SHP77 (cell line): Measurements from ENCODE around the gene HOXA4.

Experiments used
- DNase-seq, 2 experiments: peaks; one replicate each; lab custom pipeline; 2025; lab: John Stamatoyannopoulos, UW

HOXA4 gene

DNA sequence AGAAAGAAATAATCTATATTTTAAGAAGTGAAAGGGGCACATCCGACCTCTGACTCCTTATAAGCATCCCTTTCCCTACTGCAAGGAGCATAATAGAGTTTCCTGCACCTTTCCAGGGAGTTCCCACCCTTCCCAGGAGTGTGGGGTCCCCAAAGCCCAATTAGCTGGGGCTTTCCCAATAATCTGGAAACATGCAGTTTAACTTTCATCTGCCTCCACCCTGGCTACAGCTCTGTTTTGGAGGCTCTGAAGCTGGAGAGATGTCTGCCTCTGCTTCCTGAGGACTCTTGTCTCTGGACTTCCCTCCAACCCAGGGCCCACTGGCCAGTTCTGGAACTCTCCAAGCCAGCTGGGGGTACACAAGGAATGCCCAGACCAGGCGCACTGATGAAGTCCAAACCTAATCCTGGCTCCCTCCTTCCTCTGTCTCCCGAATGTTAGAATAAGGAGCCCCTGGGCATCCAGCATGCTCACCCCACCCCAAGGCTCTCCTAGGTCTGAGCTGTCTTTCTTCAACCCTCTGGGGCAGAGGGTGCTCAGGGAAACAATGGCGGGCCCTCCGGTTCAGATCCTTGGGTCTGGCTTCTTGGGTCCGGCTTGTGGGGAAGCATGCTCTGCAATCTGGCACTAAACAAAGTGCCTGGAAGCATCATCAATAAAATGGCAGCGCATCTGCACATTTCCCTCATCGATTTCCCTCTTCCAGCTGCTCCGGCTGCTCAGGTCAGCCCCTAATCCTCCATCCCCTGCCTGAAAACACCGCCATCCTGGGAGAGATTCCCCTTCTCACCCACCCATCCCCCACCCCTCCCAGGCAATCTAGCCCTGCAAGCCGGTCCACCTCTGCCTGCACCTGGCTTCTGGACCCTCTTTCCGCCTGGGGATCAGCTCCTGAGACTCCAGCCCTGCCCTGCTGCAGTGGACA, 13.3 kb downstream of the HOXA4 start:
- no peak for DNase-seq

DNA sequence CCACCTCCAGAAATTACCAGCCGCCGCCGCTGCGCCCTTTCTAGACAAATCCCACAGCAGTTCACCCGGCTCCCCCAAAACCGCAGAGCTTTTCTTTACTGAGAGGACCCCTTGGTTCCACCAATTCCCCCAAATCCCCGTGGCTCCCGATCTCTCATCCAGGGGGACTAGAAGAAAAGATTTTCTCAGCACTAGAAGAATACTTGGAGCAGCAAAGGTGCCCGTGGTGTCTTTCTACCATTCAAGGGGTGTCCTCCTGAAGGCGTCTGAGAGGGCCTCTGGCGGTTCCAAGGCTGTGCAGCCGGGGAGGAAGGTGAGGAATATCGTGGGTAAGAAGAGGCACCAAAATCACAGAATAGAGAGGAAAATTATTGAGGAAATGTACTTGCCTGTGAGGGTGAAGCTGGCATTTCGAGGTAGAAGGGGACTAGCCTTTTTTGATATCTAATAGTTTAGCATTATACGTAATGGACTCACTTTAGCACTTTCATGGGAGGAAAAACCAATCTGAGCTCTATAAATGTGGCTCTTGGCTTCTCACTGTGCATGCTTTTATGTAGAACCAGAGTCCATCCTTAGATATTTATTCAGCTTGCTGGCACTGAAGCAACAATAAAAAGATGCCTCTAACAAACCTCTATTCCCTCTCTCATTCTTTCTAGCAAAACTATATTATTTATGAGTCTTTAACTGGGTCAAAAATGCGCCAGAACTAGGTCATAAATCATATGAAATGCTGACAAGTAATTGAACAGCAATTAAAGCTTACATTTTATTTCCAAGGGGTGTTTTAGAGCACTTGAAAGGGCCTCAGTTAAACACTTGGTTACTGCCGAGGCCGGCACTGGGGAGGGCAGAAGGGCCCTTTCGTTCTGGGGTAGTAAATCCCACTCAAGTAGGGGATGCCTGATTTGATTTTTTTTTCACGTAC, 14.3 kb downstream of the HOXA4 start:
- DNase-seq: no peak

DNA sequence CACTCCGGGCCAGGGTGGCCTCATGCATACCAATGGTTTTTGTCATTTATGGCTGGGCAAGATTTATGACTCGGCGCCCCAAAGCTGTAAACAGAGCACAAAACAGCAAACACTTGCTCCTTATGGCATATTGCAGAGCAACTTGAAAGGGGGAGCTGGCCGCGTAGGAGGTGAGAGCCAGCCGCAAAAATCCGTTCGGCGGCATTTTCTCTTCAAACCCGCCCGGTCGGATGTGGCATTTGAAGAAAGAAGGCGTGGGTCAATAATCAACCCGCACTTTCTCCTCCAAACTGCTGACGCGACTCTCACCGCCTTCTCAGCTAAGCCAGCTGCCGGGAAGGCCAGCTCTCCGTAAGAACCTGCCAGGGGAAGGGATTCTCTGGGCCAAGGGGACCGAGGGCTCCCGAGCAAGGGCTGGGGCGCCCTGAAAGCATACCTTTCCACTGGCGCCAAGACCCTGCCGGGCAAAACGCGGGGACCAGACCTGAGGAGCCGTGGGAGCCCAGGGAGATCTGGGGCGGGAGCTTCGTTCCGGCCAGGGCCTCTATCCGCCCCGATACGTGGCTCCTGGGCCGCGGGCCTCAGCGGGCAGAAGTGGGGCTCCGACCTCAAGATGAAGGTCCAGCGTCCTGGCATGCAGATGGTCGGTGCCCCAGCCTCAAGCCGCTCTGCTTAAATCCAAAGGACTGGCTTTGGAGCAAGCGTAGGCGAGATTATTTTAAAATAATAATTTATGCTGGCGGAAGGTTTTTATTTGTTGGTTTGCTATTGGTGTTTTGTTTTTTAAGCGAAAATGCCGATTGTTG, 15.1 kb downstream of the HOXA4 start:
- no peak for DNase-seq

DNA sequence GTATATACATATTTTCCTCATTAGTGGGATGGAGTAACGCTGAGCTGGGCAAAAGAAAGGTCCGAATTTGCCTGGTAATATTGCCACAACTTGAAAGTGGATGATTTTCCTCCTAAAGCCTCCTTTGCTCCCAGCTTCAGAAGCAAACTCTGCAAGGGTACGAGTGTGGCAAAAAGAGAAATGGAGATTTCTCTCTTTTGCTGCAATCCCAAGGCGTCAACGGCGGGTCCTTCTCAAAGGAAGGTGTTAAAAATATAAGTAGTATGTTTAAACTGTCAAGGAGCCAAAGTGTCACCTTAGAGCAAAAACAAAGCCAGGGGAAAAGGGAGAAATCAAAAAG, 15.7 kb downstream of the HOXA4 start:
- DNase-seq: no peak

DNA sequence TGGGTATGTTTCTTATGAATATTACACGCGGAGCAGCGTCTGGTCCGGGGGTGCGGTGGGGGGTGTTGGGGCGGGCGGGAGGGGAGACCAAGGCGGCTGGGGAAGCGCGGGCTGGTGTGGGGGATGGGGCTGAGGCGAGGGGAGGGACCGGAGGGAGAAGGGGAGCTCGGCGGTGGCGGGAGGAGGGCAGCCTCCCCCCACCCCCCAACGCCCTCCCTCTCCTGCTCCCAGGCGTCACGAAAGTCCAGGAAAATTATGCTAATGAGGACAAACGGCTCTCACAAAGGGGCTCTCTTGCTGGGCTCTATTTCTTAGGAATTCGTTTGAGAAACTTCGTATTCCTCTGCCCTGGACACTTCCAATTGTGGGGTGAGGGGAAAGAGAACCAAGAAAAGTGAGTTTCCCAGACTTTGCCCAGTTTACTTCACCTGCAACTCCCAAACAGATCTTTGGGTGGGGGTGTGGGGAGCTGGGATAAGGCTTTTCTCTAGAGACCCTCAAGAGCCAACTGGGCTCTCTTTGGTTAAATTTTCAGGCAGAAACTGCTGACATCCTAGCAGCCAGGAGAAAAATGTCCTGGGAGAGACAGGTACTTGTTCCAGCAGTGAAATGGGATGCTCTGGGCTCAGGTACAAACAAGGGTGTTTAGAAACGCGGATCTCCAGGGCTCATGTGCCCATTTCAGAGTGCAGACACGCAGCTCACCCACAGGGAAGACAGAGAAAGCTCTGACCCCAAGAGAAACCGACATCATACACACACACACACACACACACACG, 16.4 kb downstream of the HOXA4 start:
- DNase-seq: no peak

DNA sequence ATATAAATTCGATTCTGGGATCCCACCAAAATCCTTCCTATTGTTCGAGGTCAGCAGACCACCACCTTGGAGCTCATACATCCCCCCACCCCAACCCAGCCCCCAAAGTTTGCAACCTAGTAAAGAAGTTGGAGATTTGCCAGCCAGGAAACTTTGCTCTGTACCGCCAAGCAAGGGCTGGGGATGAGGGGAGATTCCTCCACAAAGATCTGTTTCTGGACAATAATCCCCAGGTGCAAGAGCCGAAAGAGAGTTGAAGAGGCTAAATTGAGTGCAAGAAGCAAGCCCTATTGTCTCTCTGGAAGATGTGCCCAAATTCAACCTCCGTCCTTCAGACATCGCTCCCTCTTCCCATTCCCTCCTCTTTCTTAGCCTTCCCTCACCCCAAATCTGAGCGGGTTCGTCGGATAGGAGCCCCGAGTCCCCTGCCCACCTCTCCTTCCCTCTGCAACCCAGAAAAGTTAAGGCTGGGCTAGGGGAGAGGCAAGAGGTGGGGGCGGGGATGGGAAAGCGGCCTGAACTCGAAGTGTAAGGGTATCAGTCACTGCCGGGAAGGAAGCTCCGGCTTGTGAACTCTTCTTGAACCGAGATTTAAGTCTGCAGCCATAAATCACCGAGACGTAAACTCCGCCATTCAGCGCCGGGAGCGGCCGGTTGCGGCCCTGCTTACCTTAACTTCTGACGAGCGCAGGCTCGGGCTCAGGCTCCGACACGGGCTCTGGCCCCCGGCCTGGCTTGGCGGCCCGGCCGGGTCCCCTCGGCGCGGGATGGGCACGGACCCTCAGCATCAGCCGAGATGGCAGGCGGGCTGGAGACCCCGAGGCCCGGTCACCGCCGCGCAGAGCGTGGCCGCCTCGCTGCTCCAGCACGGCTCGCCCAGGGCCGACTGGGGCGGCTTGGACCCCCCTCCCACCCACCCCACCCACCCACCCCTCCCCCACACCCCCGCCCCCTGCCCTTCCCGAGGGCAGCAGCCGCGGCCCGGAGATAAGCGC, 17.3 kb downstream of the HOXA4 start:
- no peak for DNase-seq

DNA sequence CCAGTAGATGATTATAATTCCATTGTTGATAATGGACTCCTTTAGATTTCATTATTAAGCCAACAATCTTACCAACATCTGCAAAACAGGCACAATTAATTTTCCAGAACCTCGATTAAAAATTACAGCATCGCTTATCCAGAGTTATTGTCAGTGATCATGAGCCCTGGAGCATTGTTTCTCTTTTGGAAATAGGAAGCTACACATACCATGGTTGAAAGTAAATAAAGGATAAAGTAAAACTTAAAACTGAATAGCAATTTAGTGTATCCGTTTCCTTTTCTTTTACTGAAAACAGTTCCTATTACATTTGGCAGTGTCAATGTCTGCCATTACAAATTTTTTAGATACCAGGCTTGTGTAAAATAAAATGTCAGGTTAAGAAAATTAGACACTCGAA, 18.2 kb downstream of the HOXA4 start:
- DNase-seq: no peak

DNA sequence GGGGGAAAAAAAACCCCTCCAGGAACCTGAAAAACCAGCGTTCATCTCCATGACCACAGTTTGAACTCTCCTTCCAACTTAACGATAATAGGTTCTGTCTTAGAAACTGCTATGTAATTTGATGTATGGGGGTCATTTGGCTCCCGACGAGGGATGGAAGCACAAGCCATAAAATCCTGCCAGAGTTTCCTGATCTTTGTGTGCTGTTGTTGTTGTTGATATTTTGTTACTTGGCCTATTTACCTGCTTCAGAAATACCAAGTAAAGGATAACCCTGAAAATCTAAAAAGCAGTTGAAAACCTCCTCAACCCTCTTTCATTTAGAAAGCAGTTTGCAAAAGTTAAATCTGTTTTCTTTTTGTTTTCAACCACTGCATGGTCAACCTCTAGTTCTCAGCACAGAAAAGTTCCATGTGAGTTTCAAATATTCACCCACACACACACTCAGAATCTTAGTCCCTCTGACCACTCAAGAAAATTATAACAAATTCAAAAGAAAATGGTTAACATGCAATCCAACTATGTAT, 18.7 kb downstream of the HOXA4 start:
- DNase-seq: no peak

DNA sequence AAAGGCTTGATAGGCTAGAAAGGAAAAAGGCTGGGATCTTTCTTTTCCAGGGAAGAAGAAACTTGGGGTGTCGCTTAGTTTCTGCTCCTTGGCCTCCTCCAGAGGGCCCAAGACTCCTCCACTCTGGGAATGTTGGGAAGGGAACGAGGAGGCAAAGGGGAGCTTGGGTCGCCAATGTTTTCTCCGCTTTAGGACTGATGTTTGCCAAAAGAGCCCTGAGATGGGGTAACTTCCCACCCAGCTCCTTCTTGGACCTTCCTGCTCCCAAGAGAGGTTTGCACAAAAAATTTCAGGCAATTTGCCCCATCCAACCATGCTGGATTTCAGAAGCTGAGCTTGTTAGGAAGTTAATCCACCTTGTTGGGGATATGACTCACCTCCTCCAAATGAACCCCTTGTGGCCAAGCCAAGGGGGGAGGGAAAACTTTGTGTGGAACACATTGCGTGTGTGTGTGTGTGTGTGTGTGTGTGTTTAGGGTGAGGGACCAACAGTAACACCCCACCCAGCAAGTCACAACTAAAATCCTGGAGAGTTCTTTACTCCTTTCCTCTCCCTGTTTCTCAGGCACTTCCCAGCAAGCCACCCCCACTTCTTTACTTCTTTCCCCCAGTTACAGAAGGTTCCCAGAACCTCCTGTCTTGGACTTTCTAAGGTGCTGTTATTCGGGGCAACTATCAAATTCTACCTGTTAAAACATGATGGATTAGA, 19.4 kb downstream of the HOXA4 start:
- no peak for DNase-seq

DNA sequence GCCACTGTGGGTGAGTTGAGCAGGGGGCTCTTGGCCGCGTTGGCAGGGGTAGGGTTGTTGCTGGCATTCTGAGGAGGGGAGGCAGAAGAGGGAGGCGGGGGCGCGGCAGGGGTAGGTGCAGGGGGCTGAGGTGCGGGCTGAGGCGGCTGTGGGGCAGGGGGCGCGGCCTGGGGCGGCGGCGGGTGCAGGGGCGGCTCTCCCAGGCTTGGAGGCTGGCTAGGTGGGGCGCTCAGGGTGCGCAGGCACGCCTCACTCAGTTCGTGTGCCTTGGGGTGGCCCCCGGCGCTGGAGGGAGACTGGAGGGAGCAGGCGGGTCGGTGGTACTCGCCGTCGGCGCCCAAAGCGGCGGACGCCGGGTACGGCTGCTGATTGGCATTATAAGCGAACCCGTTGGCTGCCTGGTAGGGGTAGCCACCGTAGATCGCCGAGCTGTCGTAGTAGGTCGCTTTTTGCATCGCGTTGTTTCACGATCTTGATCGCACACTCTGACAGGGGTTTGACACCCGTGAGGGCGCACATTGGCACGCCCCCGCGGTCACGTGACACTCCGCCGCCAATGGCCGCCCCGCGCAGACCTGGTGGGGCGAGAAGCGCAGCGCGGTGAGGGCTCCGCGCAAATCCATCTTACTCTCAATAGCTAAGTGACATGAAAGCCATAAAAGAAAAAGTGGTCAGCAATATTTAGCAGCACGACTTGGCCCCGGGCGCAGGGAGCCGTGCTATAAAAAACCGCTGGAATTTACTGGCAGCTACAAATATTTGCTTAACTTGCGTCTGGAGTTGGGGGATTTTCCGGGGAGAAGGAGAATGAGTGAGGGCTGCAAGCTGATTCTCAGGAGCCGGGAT, 20.1 kb downstream of the HOXA4 start:
- DNase-seq: no peak

DNA sequence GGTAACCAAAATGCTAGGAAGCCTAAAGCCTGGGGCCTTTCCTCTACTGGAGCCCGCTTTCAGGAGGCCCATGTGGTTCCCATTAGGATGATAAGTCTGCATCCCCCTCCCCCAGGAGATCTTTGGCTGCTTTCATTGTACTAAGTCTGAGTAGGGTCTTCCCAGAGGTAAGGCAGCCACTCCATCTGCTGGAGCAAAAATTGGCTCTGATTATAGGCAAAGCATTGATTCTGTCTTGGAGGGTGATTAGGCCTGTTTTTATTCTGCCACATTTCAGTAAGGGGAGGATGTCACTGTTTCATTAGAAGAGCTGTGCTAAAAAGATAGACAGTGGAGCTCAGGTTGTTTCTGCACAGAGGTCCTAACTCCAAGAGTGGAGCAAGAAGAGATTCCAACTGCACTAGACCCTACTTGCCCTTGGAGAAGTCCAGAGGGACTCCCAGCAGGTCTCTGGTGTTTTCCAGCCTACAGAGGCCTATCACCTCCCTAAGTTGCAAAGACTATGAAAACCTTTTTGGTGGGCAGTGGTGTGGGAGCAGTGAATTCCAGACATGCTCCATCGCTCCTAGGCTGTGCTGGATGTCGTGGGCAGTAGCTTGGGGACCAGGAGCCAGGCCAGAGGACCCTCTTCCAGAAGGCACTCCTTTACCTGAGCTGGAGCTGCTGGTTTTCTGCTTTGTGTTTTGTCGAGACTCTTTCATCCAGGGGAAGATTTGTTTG, 20.9 kb downstream of the HOXA4 start:
- DNase-seq: no peak

DNA sequence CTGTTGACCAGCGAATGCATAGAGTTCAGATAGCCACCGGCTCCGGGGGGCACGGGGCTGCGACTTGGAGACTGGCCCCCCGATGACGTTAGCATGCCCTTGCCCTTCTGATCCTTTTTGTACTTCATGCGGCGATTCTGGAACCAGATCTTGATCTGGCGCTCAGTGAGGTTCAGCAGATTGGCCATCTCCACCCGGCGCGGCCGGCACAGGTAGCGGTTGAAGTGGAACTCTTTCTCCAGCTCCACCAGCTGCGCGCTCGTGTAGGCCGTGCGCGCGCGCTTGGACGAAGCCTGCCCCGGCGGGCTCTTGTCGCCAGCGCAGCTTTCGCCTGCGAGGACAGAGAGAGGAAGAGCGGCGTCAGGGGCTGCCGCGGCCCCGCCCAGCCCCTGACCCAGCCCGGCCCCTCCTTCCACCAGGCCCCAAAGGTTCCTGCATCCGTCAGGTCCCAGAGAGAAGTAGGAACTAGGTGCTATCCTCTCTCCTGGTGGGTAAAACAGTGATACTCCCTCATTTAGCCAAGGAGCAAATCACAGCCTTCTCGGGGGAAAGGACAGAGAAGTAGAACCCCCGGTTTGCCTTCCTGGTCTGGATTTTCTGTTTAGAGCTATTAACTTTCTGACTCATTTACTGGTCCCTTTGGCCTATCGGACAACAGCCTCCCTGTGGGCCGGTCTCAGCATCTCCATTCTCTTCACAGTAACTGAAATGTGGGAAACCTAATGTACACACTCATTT, 22.0 kb downstream of the HOXA4 start:
- no peak for DNase-seq

DNA sequence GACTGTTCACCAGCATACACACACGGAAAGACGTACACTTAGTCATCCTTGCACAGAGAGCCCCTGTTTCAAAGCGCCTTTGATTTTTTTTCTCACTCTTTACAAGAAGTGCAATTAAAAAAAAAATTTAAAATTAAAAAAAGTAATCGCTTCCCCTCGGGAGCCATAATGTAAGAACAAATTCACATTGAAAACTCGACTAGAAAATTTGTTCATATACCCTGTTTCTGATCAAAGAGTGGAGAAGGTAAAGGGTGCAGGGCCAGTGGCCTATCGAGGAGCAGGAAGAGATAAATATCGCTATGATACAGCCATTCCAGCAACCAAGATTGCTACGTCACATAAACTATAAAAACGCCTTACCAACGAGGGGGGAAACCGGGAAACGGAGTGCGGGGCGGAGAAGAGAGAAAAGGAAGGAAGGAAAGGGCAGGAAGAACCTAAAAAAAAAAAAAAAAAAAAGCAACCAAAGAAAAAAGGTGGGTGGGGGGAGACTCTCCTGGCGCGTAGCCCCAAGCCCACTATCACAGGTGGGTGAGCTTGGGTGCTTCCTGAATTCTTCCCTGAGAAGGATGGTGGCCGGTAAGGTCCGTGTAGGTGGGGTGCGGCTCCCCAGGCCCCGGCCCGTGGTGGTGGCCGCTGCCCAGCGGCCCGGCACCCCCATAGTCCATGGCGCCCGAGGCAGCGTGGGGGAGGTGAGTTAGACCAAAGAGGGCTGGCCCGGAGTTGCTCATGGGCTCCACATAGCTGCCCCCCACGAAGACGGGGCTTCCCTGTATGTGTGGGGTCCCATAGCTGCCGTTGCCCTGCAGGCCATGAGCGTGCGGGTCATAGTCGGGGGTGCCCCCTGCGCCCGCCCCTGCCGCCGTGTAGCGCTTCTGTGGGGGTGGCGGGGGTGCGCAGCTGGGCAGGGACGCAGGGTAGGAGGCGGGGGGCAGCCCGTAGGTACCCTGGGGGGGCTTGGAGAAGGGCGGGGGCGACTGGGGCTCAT, 22.9 kb downstream of the HOXA4 start:
- DNase-seq: no peak

DNA sequence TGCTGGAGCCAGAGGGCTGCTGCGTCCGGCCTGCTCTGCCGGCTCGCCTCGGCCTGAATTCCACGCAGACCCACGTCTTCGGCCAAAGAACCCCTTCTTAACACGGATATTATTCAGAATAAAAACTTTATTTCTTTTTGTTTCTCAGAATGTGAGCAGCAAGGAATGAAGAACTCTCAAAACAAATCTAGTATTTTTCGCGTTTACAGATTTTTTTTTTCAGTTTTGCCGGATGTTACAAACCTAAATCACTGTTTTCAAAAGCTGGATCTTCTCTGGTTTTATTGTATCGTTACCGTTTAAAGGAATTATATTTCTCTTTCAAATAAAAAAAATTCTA, 23.7 kb downstream of the HOXA4 start:
- DNase-seq: no peak

DNA sequence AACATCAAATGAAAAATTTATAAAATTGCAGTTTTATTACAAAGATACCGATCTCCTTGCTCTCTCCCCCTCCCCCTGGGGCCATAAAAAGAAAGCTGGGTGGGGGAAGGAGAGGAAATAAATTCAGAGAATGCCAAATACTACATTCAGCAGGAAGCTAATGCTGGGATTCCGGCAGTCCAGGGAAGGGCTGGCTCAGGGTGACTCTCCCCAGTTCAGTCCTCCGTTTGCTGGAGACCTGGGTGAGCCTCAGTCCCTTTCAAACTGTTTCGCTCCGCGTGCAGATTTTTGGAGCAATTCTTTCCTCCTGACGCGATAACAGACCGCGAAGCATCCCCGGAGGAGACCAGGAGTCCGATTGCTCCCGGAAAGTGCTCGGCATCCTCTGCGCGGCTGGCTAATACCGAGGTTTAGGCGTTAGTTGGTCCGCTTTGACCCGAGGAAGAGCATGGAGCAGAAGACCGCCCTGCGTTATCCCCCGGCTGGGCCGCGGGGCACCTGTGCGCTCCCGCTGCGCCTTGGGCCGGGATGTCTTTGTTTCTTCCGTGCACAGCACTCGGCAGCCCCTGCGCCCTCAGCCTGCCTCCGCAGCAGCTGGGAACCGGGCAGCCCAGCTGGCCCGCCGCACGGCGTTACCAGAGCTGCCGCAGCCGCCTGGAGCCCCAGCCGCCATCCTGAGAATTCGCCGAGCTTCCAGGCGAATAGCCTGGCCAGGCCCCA, 24.2 kb downstream of the HOXA4 start:
- no peak for DNase-seq
